ENCODE results near the gene CSTB. TPM values are rescaled to one million over a fixed set of nuclear protein-coding genes. Genes with fewer than 3 reads are reported as not detected.

CSTB gene
- total RNA-seq, 1 experiment from 2014 or later = 40.7 TPM

DNA sequence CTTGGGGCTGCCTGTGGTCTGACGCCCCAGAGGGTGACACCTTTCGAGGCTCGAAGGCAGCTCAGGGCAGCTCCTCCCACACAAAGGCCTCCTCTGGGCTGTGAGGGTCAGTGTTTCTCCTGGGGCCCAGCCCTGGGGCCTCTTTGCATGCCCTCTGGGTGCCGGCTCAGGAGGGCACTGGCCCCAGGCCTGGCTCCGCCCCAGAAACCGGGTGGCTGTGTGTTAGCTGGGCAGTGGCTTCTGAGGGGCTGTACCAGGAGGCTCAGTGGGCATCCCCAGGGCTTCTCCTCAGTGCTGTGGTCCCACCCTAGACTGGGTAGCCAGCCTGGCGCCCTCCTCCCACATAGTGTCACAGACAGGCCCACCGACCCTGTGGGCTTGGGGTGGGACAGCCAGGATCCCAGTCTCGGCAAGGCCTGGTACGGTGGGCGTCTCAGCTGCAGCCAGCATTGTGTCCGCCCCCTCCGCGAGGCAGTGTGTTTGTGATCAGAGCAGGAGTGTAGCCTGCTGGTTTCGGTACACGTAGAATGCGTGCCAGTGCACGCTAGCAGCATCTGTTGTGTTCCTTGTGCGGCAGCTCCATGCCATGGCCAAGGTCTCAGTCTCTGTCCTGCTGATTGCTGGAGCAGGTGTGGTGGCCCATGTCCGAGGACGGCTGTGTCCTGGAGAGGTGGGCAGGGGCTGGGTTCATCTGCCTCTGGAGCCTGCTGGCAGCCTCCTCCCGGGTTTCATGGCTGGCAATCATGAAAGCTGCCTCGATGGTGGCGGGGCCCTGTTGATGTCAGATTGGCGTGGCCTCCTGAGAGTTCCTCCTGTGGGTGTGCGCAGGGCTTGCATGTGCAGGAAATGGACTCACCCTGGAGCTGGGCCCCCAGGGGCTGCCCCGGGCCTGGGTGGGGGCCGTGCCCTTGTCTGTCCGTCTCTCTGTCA is 41.3 kb upstream of the CSTB start:
- no peak overlapping the region for H2BK5ac ChIP-seq (ENCODE audit: insufficient read length, low read length)
- H2BK20ac ChIP-seq (ENCODE audit: low read depth, low read length, poor library complexity, severe bottlenecking) = no peak overlapping the region
- H3K23ac ChIP-seq (ENCODE audit: insufficient read length, low read depth, low read length) = no peak overlapping the region
- H3K9ac ChIP-seq (ENCODE audit: extremely low read depth, insufficient read length, low read length) = no peak overlapping the region
- DNase-seq = no peak
- TF ChIP-seq CTCF (conservative IDR thresholded peaks at IDR 0.05) = no peak
- Mint-ChIP-seq H3K27ac (no peak overlapping the region), H3K27me3 (ENCODE audit: low read depth) (peaks cover 3% of the 10 kb centered on the region), H3K36me3 (ENCODE audit: insufficient read depth in 1 of 3, low read depth in 3 of 3) (peaks cover 8 to 21% (median 16%) of the 10 kb centered on the region in 3 experiments; a peak in 6 of 7 replicates), H3K4me3 (no peak overlapping the region), H3K9me3 (peaks cover 0 to 11% of the 10 kb centered on the region in 2 experiments; a peak in 4 of 5 replicates), H3K4me1 (peaks cover 14 to 25% of the 10 kb centered on the region in 2 experiments)
- H2AFZ ChIP-seq (ENCODE audit: low read length) = no peak overlapping the region
- no peak overlapping the region for H2BK120ac ChIP-seq (ENCODE audit: low read depth, low read length, poor library complexity, severe bottlenecking)
- H3K9me3 ChIP-seq (ENCODE audit: control insufficient read depth, low read depth, low read length) = no peaks in the 10 kb centered on the region
- H3K4me2 ChIP-seq (ENCODE audit: insufficient read depth, insufficient read length, low read length) = no peak overlapping the region
- no peaks in the 10 kb centered on the region for H4K20me1 ChIP-seq (ENCODE audit: control insufficient read depth, insufficient read depth, insufficient read length)
- no peak overlapping the region for H3T11ph ChIP-seq (ENCODE audit: low read length)
- H3K23me2 ChIP-seq (ENCODE audit: insufficient read length, low read depth, low read length, poor library complexity, severe bottlenecking) = no peaks in the 10 kb centered on the region
- H3K18ac ChIP-seq (ENCODE audit: insufficient read length, low read depth, low read length) = no peak overlapping the region
- H3K27me3 ChIP-seq (ENCODE audit: insufficient read depth, low read length) = no peaks in the 10 kb centered on the region
- H4K5ac ChIP-seq (ENCODE audit: insufficient read length, low read depth, low read length) = no peak overlapping the region
- WGBS (ENCODE audit: extremely low coverage, insufficient read length, low lambda C conversion rate) = no CpG with 5 or more reads among the region's 29 CpGs
- no peaks in the 10 kb centered on the region for H3K79me1 ChIP-seq (ENCODE audit: insufficient read depth, low read depth, low read length, poor library complexity, severe bottlenecking)
- H3K27ac ChIP-seq (ENCODE audit: insufficient read length, low read depth, low read length) = no peak overlapping the region
- H2BK15ac ChIP-seq (ENCODE audit: low read depth, low read length) = no peak overlapping the region
- no peaks in the 10 kb centered on the region for H3K79me2 ChIP-seq (ENCODE audit: insufficient read depth, low read length)
- H3K56ac ChIP-seq (ENCODE audit: insufficient read length, low read depth, low read length) = no peak overlapping the region
- H3K4me1 ChIP-seq (ENCODE audit: insufficient read depth, low read length) = no peaks in the 10 kb centered on the region
- no peak overlapping the region for H2BK12ac ChIP-seq (ENCODE audit: insufficient read length, low read depth, low read length)
- H4K91ac ChIP-seq (ENCODE audit: insufficient read length, low read depth, low read length) = no peak overlapping the region
- H3K14ac ChIP-seq (ENCODE audit: insufficient read depth, low read length) = no peak overlapping the region
- no peak overlapping the region for H4K8ac ChIP-seq (replicated peaks; ENCODE audit: insufficient read length, low read depth, low read length)
- no peak overlapping the region for H2AK5ac ChIP-seq (ENCODE audit: insufficient read length, low read length)
- H3K4ac ChIP-seq (ENCODE audit: low read depth, low read length) = no peak overlapping the region
